Neuron (in vitro differentiated cells): Measurements from ENCODE around the gene MAST4.

ENCODE experiments used
- H2AFZ ChIP-seq: one replicate; pipeline ENCODE4 v1.6.1; 2013; ENCODE audit warnings: low read depth, mild to moderate bottlenecking, inconsistent platforms, low read length, moderate library complexity
- H3K27me3 ChIP-seq: one replicate; pipeline ENCODE4 v1.6.1; 2013; ENCODE audit warnings: low read length; ENCODE audit not compliant: insufficient read depth
- H3K36me3 ChIP-seq: one replicate; pipeline ENCODE4 v1.6.1; 2013; ENCODE audit warnings: low read length; ENCODE audit not compliant: insufficient read depth
- H3K4me1 ChIP-seq: one replicate; pipeline ENCODE4 v1.6.1; 2013; ENCODE audit warnings: low read length; ENCODE audit not compliant: insufficient read depth
- H3K4me3 ChIP-seq: 2 replicates; pipeline ENCODE4 v1.5.1; 2013; ENCODE audit warnings: mild to moderate bottlenecking, low read length, moderate library complexity
- H3K9me3 ChIP-seq: one replicate; pipeline ENCODE4 v1.6.1; 2013; ENCODE audit warnings: low read length

The MAST4 gene

DNA sequence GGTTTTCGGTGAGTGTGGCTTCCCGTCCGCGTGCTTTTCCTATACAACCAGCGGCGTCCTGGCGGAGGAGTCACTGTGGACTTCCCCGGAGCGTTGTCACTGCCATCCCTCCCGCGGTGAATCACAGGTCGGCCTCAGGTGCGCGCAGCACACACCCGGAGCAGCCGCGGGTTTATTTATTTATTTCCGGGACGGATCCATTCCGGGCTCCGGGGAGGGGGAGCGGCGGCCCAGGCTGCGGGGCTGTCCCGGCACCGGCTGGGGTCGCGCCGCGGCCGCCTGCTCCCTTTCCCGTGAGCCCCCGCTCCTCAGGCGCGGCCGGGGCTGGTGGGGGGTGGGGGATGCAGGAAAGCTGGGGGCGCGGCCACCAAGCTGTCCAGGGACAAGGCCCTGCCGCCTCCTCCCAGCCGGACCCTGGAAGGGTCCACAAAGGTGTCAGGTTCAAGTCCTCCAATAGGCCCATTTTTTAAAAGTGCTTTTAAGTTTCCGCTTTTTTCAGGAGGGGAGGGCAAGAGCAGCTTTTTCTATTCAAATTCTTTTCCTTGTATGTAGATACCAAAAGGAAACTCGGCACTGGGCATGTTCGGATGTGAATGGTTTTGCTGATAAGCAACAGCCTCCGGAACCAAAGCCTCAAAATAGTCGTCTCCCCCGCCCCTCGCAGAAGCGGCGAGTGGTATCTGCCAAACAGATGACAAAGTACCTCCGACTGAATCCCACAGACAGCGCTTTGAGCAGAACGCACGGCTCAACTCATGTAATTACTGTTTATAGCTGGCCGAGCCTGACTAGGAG is 407.9 kb downstream of the MAST4 start:
- H2AFZ ChIP-seq, result peak overlapping the region; percentile 91
- peaks cover 35% of the 10 kb centered on the region for H3K4me1 ChIP-seq
- H3K27me3 ChIP-seq, result no peaks in the 10 kb centered on the region
- no peaks in the 10 kb centered on the region for H3K36me3 ChIP-seq
- peak overlapping the region; percentile 76 for H3K4me3 ChIP-seq
- no peaks in the 10 kb centered on the region for H3K9me3 ChIP-seq

- Histone ChIP-seq H3K4me1 (peaks cover 35% of the 10 kb centered on the region), H3K27me3 (no peaks in the 10 kb centered on the region), H3K36me3 (no peaks in the 10 kb centered on the region), H3K9me3 (no peaks in the 10 kb centered on the region), H3K4me3 (peak overlapping the region; percentile 76), H2AFZ (peak overlapping the region; percentile 91)
Observed at GRCh38 chr5:67004730-67005350, 408.6 kb downstream of the MAST4 start.

DNA sequence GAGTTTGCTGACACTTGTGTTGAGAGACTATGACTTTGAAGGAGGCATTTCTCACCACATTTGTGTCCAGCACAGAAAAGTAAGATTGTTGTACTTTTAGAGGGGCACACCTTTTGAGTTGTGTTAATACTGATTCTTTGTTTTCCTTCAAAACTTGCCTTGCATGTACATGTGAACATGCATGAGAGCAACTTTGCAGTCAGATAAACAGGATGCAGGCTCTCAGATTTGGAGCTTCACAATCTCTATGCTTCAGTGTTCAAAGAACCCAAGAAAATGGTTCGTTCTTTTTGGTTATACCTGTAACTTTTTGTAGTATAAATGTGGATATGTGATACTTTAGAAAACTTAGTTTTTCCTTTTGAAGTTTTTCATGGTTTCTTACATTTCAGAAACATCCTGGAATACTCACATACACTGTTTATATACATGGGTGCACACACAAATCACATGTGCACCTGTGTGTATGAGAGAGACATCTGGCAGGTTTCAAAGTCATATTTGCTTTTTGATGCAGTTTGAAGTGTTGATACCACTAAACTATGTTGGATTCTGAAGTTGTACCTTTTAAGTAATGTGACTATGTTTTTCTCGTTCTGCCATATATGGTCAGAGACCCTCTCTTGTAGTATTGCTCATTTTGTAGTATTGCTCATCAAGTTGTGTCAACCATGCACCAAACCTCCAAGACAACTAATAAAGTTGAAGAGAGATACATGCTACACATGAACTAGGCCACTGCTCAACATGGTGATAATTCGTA is 409.7 kb downstream of the MAST4 start:
- Histone ChIP-seq H3K9me3 (no peaks in the 10 kb centered on the region), H3K4me1 (peaks cover 39% of the 10 kb centered on the region), H2AFZ (no peak overlapping the region), H3K27me3 (no peaks in the 10 kb centered on the region), H3K36me3 (no peaks in the 10 kb centered on the region), H3K4me3 (peak overlapping the region; percentile 76)

DNA sequence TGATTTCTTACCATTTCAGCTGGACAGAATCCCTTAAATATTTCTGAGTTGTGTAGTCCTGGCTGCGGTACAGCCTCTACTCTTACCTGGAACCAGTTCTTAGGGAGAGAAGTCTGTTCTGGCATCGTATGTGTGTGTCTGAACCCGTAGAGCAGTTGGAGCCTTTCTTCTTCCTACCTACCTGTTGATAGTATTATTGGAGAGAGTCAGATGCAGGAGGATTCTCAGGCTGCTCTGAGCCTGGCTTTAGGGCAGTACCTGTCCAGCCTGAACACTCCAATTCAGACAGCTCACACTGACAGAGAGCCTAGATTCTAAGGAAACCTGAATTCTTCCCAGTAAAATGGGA is 410.3 kb downstream of the MAST4 start:
- Histone ChIP-seq H3K9me3 (no peaks in the 10 kb centered on the region), H3K4me1 (peaks cover 45% of the 10 kb centered on the region), H2AFZ (no peak overlapping the region)

DNA sequence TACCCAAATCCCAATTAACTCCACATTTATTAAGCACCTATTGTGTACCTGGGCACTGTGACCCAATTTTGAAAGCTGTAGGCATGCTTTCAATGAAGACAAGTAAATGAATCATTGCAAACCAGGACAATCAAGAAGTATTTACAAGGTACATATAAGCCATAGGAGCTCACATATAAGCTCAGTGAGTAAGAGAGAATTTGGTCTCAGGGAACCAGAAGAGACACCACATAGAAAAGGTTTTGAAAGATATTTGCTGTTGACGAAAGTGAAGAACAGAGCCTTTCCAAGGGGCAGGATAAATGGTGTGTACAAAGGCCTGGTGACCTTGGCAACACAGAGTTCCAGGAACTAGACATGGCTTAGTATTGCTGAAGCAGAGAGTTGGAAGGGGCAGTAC is 412.8 kb downstream of the MAST4 start:
- H2AFZ ChIP-seq, result no peak overlapping the region
- no peaks in the 10 kb centered on the region for H3K36me3 ChIP-seq
- no peaks in the 10 kb centered on the region for H3K9me3 ChIP-seq
- no peaks in the 10 kb centered on the region for H3K27me3 ChIP-seq
- peaks cover 32% of the 10 kb centered on the region for H3K4me1 ChIP-seq
- H3K4me3 ChIP-seq, result no peak overlapping the region

More for the DNA sequence above, 410.3 kb downstream of the MAST4 start:
- Histone ChIP-seq H3K4me3 (no peak overlapping the region), H3K27me3 (no peaks in the 10 kb centered on the region), H3K36me3 (no peaks in the 10 kb centered on the region)

DNA sequence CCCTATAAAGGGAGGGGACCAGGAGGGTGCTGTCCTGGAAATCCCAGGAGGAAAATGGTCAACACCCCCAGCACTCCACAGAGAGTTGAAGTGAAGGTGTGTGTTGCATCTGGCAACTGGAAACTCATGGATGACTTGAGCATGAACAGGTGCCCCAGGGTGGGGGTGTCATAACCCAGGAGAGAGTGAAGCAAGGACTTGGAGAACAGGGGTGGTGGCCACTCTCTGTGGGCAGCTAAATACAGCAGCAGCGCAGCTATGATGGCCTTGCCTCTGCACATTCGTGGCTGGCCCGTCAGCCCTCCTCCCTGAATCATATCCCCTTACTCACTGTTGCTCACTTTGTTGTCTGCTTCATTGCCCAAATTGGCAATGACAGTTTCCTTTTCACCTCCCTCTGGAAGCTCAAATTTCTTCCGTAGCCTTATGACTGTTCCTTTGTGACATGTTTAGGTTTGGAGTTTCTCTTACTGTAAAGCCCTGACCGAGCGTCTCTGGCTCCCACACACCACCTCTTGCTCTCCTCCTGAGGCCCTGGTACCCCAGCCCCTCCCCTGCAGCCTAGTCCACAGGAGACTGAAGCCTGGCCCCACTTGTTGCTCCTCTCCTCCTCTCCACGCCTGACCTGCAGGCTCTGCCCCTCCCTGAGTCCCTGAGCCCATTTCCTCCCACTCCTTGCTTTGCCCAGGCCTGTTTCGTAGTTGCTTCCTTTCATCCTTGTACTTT is 414.7 kb downstream of the MAST4 start:
- Histone ChIP-seq H3K36me3 (no peaks in the 10 kb centered on the region), H3K9me3 (no peaks in the 10 kb centered on the region), H3K27me3 (no peaks in the 10 kb centered on the region), H3K4me1 (peaks cover 23% of the 10 kb centered on the region), H3K4me3 (no peak overlapping the region), H2AFZ (no peak overlapping the region)

DNA sequence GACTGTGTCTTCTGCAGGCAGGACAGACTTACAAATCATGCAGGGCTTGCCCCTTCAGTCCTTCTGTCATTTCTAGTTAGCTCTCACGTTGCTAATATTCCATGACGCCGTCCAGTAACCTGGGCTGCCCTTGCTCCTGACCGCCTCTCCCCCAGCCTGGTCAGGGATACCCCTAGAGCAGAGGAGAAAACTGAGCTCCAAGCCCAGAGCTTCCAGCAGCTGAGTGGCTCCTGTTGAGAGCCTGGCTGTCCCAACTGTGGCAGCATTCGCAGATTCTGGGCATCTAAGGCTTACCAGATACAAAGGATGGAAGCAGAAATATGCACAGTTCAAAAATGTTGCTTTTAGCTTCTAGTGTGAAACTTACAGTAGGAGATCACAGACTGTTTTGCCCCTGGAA is 415.2 kb downstream of the MAST4 start:
- Histone ChIP-seq H3K4me3 (no peak overlapping the region), H3K4me1 (peaks cover 17% of the 10 kb centered on the region), H3K27me3 (no peaks in the 10 kb centered on the region), H2AFZ (no peak overlapping the region), H3K36me3 (no peaks in the 10 kb centered on the region), H3K9me3 (no peaks in the 10 kb centered on the region)

GRCh38 chr5:67012171-67012570 is 416.0 kb downstream of the MAST4 start:
- no peaks in the 10 kb centered on the region for H3K9me3 ChIP-seq
- H3K4me1 ChIP-seq, result peaks cover 14% of the 10 kb centered on the region
- H3K4me3 ChIP-seq, result no peak overlapping the region
- H2AFZ ChIP-seq, result no peak overlapping the region
- no peaks in the 10 kb centered on the region for H3K36me3 ChIP-seq
- H3K27me3 ChIP-seq, result no peaks in the 10 kb centered on the region

DNA sequence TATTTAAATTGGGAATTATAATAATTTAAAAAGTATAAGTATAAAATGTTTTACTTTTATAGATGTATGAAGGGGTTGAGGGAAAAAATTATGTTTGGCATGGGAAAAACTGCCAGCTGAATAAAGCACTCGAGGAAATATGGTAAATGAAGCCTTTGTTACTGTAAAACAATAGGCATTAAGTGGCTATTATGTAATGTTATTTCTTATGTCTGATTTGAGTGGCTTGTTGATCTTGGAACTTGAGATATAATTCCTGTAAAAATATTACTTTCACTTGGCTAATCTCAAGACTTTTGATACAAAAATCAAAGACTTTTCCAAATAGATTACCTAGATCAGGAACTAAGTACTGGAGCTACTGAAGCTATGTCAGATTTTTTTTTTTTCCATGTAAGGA is 417.5 kb downstream of the MAST4 start:
- Histone ChIP-seq H3K36me3 (no peaks in the 10 kb centered on the region), H2AFZ (no peak overlapping the region), H3K4me3 (no peak overlapping the region), H3K27me3 (no peaks in the 10 kb centered on the region), H3K4me1 (peaks cover 12% of the 10 kb centered on the region), H3K9me3 (no peaks in the 10 kb centered on the region)

- H3K36me3 ChIP-seq, result no peaks in the 10 kb centered on the region
- no peak overlapping the region for H3K4me3 ChIP-seq
- H3K27me3 ChIP-seq, result no peaks in the 10 kb centered on the region
- H2AFZ ChIP-seq, result no peak overlapping the region
- H3K9me3 ChIP-seq, result no peaks in the 10 kb centered on the region
- peaks cover 12% of the 10 kb centered on the region for H3K4me1 ChIP-seq
Observed at GRCh38 chr5:67014191-67014590, 418.0 kb downstream of the MAST4 start.

- Histone ChIP-seq H3K4me3 (no peak overlapping the region), H3K9me3 (no peaks in the 10 kb centered on the region), H3K4me1 (peaks cover 12% of the 10 kb centered on the region), H3K36me3 (no peaks in the 10 kb centered on the region), H2AFZ (no peak overlapping the region), H3K27me3 (no peaks in the 10 kb centered on the region)
Observed at GRCh38 chr5:67014957-67015400, 418.8 kb downstream of the MAST4 start.

GRCh38 chr5:67015541-67016191 is 419.5 kb downstream of the MAST4 start:
- no peaks in the 10 kb centered on the region for H3K36me3 ChIP-seq
- H3K4me1 ChIP-seq, result peaks cover 15% of the 10 kb centered on the region
- H3K27me3 ChIP-seq, result no peaks in the 10 kb centered on the region
- H3K4me3 ChIP-seq, result no peak overlapping the region
- no peaks in the 10 kb centered on the region for H3K9me3 ChIP-seq
- no peak overlapping the region for H2AFZ ChIP-seq
